ENCODE measurements around the gene NOTCH1.

The NOTCH1 gene

DNA sequence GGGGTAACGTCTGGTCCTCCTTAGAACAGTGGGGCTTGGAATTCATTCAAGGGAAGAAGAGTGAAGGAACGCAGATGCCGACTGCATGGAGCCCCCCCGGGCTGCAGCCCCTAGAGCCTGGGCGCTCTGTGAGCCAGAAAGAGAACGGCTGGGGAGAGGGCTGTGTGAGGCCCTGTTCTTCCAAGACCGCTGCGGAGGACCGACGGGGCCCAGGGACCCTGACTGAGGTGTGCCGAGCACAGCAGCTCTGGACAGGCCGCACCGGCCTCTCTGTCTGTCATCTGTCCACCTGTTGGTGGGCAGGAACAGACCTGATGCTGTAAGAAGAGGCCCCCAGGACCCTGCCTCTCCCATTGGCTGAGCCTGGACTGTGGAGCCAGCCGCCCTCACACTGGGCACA, 7.7 kb upstream of the NOTCH1 start:
- Histone ChIP-seq H3K36me3 (ENCODE audit: insufficient read depth, low read length) (no peaks in the 10 kb centered on the region), H3K4me1 (ENCODE audit: insufficient read depth, low read length) (peaks cover 68% of the 10 kb centered on the region), H3K79me2 (ENCODE audit: insufficient read depth, low read length) (peaks cover 19% of the 10 kb centered on the region), H3K9me3 (ENCODE audit: insufficient read depth, low read length, severe bottlenecking) (no peaks in the 10 kb centered on the region), H2AFZ (ENCODE audit: low read depth, low read length) (no peak overlapping the region), H3K9ac (ENCODE audit: low read depth, low read length) (peak overlapping the region; percentile 99), H4K20me1 (ENCODE audit: insufficient read depth, low read length) (no peaks in the 10 kb centered on the region), H3K27ac (ENCODE audit: low read length) (peak overlapping the region; percentile 100), H3K4me3 (ENCODE audit: low read depth in 1 of 2, low read length in 2 of 2) (no peak overlapping the region), H3K4me2 (ENCODE audit: insufficient read depth, low read length) (no peak overlapping the region), H3K27me3 (ENCODE audit: insufficient read depth, low read length, poor library complexity) (no peaks in the 10 kb centered on the region)
- ATAC-seq (ENCODE audit: insufficient read depth, low read depth) (no peak), DNase-seq (no peak)
- TF ChIP-seq CTCF (IDR thresholded peaks at IDR 0.05; ENCODE audit: borderline replicate concordance, extremely low read depth, low read length, poor library complexity, severe bottlenecking), result no peak
- no peak for TF ChIP-seq EZH2 (IDR thresholded peaks at IDR 0.05; ENCODE audit: borderline replicate concordance, low read depth, low read length, severe bottlenecking)

DNA sequence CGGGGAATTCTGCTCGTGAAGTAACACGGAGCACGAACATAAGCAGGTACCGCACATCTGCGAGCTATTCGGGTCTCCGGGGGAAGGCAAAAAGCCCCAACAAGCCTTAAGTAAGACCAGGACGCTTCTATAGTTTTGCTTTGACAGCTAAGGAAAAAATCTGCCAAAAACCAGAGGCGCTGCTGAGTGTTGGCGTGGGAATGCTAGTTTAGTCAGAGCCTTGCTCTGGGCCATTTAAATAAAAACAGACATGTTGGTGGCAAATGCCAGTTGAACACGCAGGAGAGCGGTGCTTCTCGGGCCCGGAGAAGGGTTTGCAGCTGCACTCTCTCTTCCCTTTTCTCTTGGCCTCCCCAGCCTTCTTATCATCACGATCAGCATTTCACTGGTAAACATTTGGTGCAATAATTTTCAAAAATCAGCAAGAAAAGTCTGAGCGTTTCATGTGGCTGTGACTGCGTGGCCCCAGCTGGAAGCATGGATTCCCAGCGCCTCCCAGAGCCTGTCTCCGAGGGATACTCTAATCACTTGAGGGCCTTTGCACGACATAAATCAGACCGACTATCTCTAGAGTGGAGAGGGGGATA, 6.4 kb upstream of the NOTCH1 start:
- Histone ChIP-seq H3K9me3 (ENCODE audit: insufficient read depth, low read length, severe bottlenecking) (no peaks in the 10 kb centered on the region), H2AFZ (ENCODE audit: low read depth, low read length) (no peak overlapping the region), H3K27ac (ENCODE audit: low read length) (peak overlapping the region; percentile 100), H3K4me3 (ENCODE audit: low read depth in 1 of 2, low read length in 2 of 2) (no peak overlapping the region; a peak in 1 of 4 replicates), H3K79me2 (ENCODE audit: insufficient read depth, low read length) (peaks cover 33% of the 10 kb centered on the region), H4K20me1 (ENCODE audit: insufficient read depth, low read length) (no peaks in the 10 kb centered on the region), H3K4me1 (ENCODE audit: insufficient read depth, low read length) (peaks cover 77% of the 10 kb centered on the region), H3K27me3 (ENCODE audit: insufficient read depth, low read length, poor library complexity) (no peaks in the 10 kb centered on the region), H3K9ac (ENCODE audit: low read depth, low read length) (peak overlapping the region; percentile 99), H3K4me2 (ENCODE audit: insufficient read depth, low read length) (peak overlapping the region; percentile 66), H3K36me3 (ENCODE audit: insufficient read depth, low read length) (no peaks in the 10 kb centered on the region)
- DNase-seq (peak; percentile 87), ATAC-seq (ENCODE audit: insufficient read depth, low read depth) (peak; percentile 80)
- TF ChIP-seq CTCF (IDR thresholded peaks at IDR 0.05; ENCODE audit: borderline replicate concordance, extremely low read depth, low read length, poor library complexity, severe bottlenecking) (peak; percentile 19), EZH2 (IDR thresholded peaks at IDR 0.05; ENCODE audit: borderline replicate concordance, low read depth, low read length, severe bottlenecking) (no peak)

- no peak for TF ChIP-seq EZH2 (IDR thresholded peaks at IDR 0.05; ENCODE audit: borderline replicate concordance, low read depth, low read length, severe bottlenecking)
- TF ChIP-seq CTCF (IDR thresholded peaks at IDR 0.05; ENCODE audit: borderline replicate concordance, extremely low read depth, low read length, poor library complexity, severe bottlenecking), result no peak
- no peaks in the 10 kb centered on the region for H3K27me3 ChIP-seq (ENCODE audit: insufficient read depth, low read length, poor library complexity)
- peak overlapping the region; percentile 66 for H3K4me2 ChIP-seq (ENCODE audit: insufficient read depth, low read length)
- peak; percentile 66 for DNase-seq
- H3K9me3 ChIP-seq (ENCODE audit: insufficient read depth, low read length, severe bottlenecking), result no peaks in the 10 kb centered on the region
- H3K9ac ChIP-seq (ENCODE audit: low read depth, low read length), result peak overlapping the region; percentile 99
- no peak for ATAC-seq (ENCODE audit: insufficient read depth, low read depth)
- no peak overlapping the region for H2AFZ ChIP-seq (ENCODE audit: low read depth, low read length)
- H3K4me3 ChIP-seq (ENCODE audit: low read depth in 1 of 2, low read length in 2 of 2), result peak overlapping the region in 1 of 2 experiments; percentile 45; a peak in 2 of 4 replicates
- H3K4me1 ChIP-seq (ENCODE audit: insufficient read depth, low read length), result peaks cover 80% of the 10 kb centered on the region
- H3K27ac ChIP-seq (ENCODE audit: low read length), result peak overlapping the region; percentile 100
- H3K79me2 ChIP-seq (ENCODE audit: insufficient read depth, low read length), result peaks cover 40% of the 10 kb centered on the region
- H3K36me3 ChIP-seq (ENCODE audit: insufficient read depth, low read length), result no peaks in the 10 kb centered on the region
- no peaks in the 10 kb centered on the region for H4K20me1 ChIP-seq (ENCODE audit: insufficient read depth, low read length)
Measured at GRCh38 chr9:136551401-136552116, 5.7 kb upstream of the NOTCH1 start.

All from DND-41 (cell line).